Immature natural killer cell (primary cell): ENCODE data around the gene ASMT. TPM values are rescaled to one million over a fixed set of nuclear protein-coding genes. Genes with fewer than 3 reads are reported as not detected.
A peak's percentile ranks its signal among the peaks of the same experiment; 100 is the strongest.
"Not testable (repeated sequence)": the region's sequence is repeated elsewhere in the genome, so short reads cannot be mapped to it uniquely, and the experiment has no call there.

Experiments
- DNase-seq, 3 donors: peaks; one replicate each; pipeline ENCODE4 v3.0.0; 2022; ENCODE audit warnings: mixed read lengths in 1 of 3
- H3K27ac Mint-ChIP-seq, 6 donors: one replicate each; pipeline ENCODE4 v1.8.0; 2020; ENCODE audit warnings: mixed read lengths in 6 of 6, mild to moderate bottlenecking in 5 of 6, inconsistent platforms in 4 of 6, moderate library complexity in 3 of 6
- H3K27me3 Mint-ChIP-seq, 3 donors: one replicate each; pipeline ENCODE4 v1.8.0; 2020 to 2021; ENCODE audit warnings: low read depth in 3 of 3, mild to moderate bottlenecking in 3 of 3, mixed read lengths in 3 of 3, moderate library complexity in 3 of 3, inconsistent platforms in 1 of 3
- H3K36me3 Mint-ChIP-seq, 3 donors: one replicate each; pipeline ENCODE4 v1.8.0; 2020; ENCODE audit warnings: mixed read lengths in 3 of 3, inconsistent platforms in 2 of 3, mild to moderate bottlenecking in 2 of 3
- H3K4me1 Mint-ChIP-seq, 2 donors: one replicate each; pipeline ENCODE4 v1.8.0; 2020; ENCODE audit warnings: inconsistent platforms in 2 of 2, mild to moderate bottlenecking in 2 of 2, mixed read lengths in 2 of 2, moderate library complexity in 1 of 2
- H3K4me3 Mint-ChIP-seq, 5 donors: one replicate each; pipeline ENCODE4 v1.8.0; 2020; ENCODE audit warnings: mild to moderate bottlenecking in 5 of 5, mixed read lengths in 5 of 5, inconsistent platforms in 3 of 5, moderate library complexity in 3 of 5
- H3K9me3 Mint-ChIP-seq, 6 donors: one replicate each; pipeline ENCODE4 v1.8.0; 2020; ENCODE audit warnings: mild to moderate bottlenecking in 6 of 6, mixed read lengths in 6 of 6, inconsistent platforms in 4 of 6, moderate library complexity in 3 of 6
- polyA plus RNA-seq, 3 donors: library from polyadenylated mRNA; unstranded; fragments of 300-500 nt; fragmentation: Illumina TruSeq; gene quantifications; one replicate each; pipeline ENCODE4 v1.2.3, GENCODE V29; 2021

ASMT gene
- polyA plus RNA-seq, 3 donors from 2014 or later, result not detected

- peaks cover 11 to 31% (median 24%) of the 10 kb centered on the region in 3 donors for H3K27me3 Mint-ChIP-seq
- peak overlapping the region in 4 of 6 donors; percentile 5 to 79 (median 40) for H3K27ac Mint-ChIP-seq
- H3K9me3 Mint-ChIP-seq, result peaks cover 0 to 2% (median 0%) of the 10 kb centered on the region in 6 donors
- peaks cover 28 to 52% of the 10 kb centered on the region in 2 donors for H3K4me1 Mint-ChIP-seq
- no peak for DNase-seq
- no peak overlapping the region for H3K4me3 Mint-ChIP-seq
- peaks cover 0 to 8% (median 0%) of the 10 kb centered on the region in 3 donors for H3K36me3 Mint-ChIP-seq
Observed at GRCh38 chrX:1679238-1679637, 64.4 kb downstream of the ASMT start.

GRCh38 chrX:1681439-1681838 lies 66.6 kb downstream of the ASMT start:
- Mint-ChIP-seq H3K4me3 (peak overlapping the region in 2 of 5 donors; percentile 22 to 82), H3K36me3 (peaks cover 0 to 8% (median 3%) of the 10 kb centered on the region in 3 donors), H3K27me3 (peaks cover 11 to 33% (median 24%) of the 10 kb centered on the region in 3 donors)

GRCh38 chrX:1681856-1682255 lies 67.0 kb downstream of the ASMT start:
- H3K36me3 Mint-ChIP-seq, result peaks cover 0 to 12% (median 3%) of the 10 kb centered on the region in 3 donors
- not testable (repeated sequence) for H3K9me3 Mint-ChIP-seq
- peak overlapping the region; percentile 85 to 100 (median 91) for H3K27ac Mint-ChIP-seq
- H3K4me1 Mint-ChIP-seq, result peaks cover 28 to 51% of the 10 kb centered on the region in 2 donors
- peaks cover 11 to 33% (median 24%) of the 10 kb centered on the region in 3 donors for H3K27me3 Mint-ChIP-seq
- peak overlapping the region; percentile 61 to 82 (median 66) for H3K4me3 Mint-ChIP-seq
- DNase-seq, result peak in 2 of 3 donors; percentile 41 to 61

More at GRCh38 chrX:1681439-1681838, 66.6 kb downstream of the ASMT start:
- Mint-ChIP-seq H3K4me1 (peaks cover 30 to 51% of the 10 kb centered on the region in 2 donors), H3K27ac (peak overlapping the region; percentile 84 to 100 (median 90)), H3K9me3 (peaks cover 0 to 2% (median 0%) of the 10 kb centered on the region in 6 donors)
- no peak for DNase-seq

GRCh38 chrX:1682501-1682900 lies 67.6 kb downstream of the ASMT start:
- peaks cover 0 to 12% (median 3%) of the 10 kb centered on the region in 3 donors for H3K36me3 Mint-ChIP-seq
- H3K4me3 Mint-ChIP-seq, result peak overlapping the region; percentile 61 to 82 (median 66)
- H3K9me3 Mint-ChIP-seq, DNase-seq: not testable (repeated sequence)
- H3K27ac Mint-ChIP-seq, result peak overlapping the region; percentile 85 to 100 (median 91)
- peaks cover 27 to 51% of the 10 kb centered on the region in 2 donors for H3K4me1 Mint-ChIP-seq
- H3K27me3 Mint-ChIP-seq, result peaks cover 11 to 33% (median 24%) of the 10 kb centered on the region in 3 donors

- H3K4me3 Mint-ChIP-seq, H3K9me3 Mint-ChIP-seq, DNase-seq: not testable (repeated sequence)
- Mint-ChIP-seq H3K27ac (peak overlapping the region in 2 of 6 donors; percentile 34 to 63), H3K27me3 (peaks cover 11 to 31% (median 24%) of the 10 kb centered on the region in 3 donors), H3K4me1 (peaks cover 16 to 38% of the 10 kb centered on the region in 2 donors), H3K36me3 (peaks cover 5 to 12% (median 7%) of the 10 kb centered on the region in 3 donors)
Observed at GRCh38 chrX:1684883-1685282, 70.0 kb downstream of the ASMT start.

- not testable (repeated sequence) for H3K9me3 Mint-ChIP-seq, DNase-seq, H3K4me3 Mint-ChIP-seq
- Mint-ChIP-seq H3K4me1 (peaks cover 16 to 38% of the 10 kb centered on the region in 2 donors), H3K27ac (peak overlapping the region in 1 of 6 donors; percentile 63), H3K36me3 (peaks cover 5 to 12% (median 7%) of the 10 kb centered on the region in 3 donors), H3K27me3 (peaks cover 11 to 31% (median 23%) of the 10 kb centered on the region in 3 donors)
Observed at GRCh38 chrX:1685444-1685880, 70.6 kb downstream of the ASMT start.

- H3K27me3 Mint-ChIP-seq, result peaks cover 7 to 19% (median 12%) of the 10 kb centered on the region in 3 donors
- DNase-seq, result no peak
- H3K27ac Mint-ChIP-seq, result no peak overlapping the region
- H3K4me1 Mint-ChIP-seq, result peaks cover 16 to 30% of the 10 kb centered on the region in 2 donors
- H3K4me3 Mint-ChIP-seq, result no peak overlapping the region
- peaks cover 0 to 2% (median 0%) of the 10 kb centered on the region in 6 donors for H3K9me3 Mint-ChIP-seq
- H3K36me3 Mint-ChIP-seq, result peaks cover 5 to 11% (median 7%) of the 10 kb centered on the region in 3 donors
Observed at GRCh38 chrX:1686642-1687041, 71.8 kb downstream of the ASMT start.

Other genes starting within 250 kb of the ASMT start
- gene SLC25A6, start 222.9 kb upstream of the ASMT start, polyA plus RNA-seq, result 100 to 1,000 TPM; 330 to 354 (median 347) TPM
- 10 to 100 TPM; 58.1 to 68.6 (median 67.1) TPM for gene ASMTL, start 162.2 kb upstream of the ASMT start, polyA plus RNA-seq
- gene P2RY8, start 77.9 kb upstream of the ASMT start, polyA plus RNA-seq, result 100 to 1,000 TPM in 2 of 3 donors, 10 to 100 TPM in 1; 96.8 to 232 (median 119) TPM
- gene AKAP17A, start 23.5 kb upstream of the ASMT start, polyA plus RNA-seq, result 10 to 100 TPM; 13.3 to 50.1 (median 15.4) TPM